Fibroblast of the aortic adventitia (primary cell): ENCODE results near the gene HNRNPK. TPM values are rescaled to one million over a fixed set of nuclear protein-coding genes. Genes with fewer than 3 reads are reported as not detected.

ENCODE experiments used
- DNase-seq: peaks from one replicate; pipeline ENCODE4 v3.0.0-alpha.2; 2010; ENCODE audit warnings: low read depth
- H3K4me3 ChIP-seq: 2 replicates; pipeline ENCODE4 v1.5.1; 2011; ENCODE audit warnings: low read depth, mild to moderate bottlenecking, control low read depth, low read length, moderate library complexity
- total RNA-seq: library from RNA; depleted of rRNA; stranded (reverse); fragments of >200 nt; gene quantifications from 2 replicates; pipeline ENCODE4 v1.2.3, GENCODE V29; 2012; ENCODE audit warnings: low replicate concordance
- TF ChIP-seq, protein P1 (sequence below): IDR thresholded peaks from 2 replicates; pipeline ENCODE4 v1.5.1; 2011; ENCODE audit warnings: mild to moderate bottlenecking, low read length, control low read depth, inconsistent platforms; ENCODE audit not compliant: insufficient read depth

The HNRNPK gene
- total RNA-seq, 1 donor, result 445 TPM

DNA sequence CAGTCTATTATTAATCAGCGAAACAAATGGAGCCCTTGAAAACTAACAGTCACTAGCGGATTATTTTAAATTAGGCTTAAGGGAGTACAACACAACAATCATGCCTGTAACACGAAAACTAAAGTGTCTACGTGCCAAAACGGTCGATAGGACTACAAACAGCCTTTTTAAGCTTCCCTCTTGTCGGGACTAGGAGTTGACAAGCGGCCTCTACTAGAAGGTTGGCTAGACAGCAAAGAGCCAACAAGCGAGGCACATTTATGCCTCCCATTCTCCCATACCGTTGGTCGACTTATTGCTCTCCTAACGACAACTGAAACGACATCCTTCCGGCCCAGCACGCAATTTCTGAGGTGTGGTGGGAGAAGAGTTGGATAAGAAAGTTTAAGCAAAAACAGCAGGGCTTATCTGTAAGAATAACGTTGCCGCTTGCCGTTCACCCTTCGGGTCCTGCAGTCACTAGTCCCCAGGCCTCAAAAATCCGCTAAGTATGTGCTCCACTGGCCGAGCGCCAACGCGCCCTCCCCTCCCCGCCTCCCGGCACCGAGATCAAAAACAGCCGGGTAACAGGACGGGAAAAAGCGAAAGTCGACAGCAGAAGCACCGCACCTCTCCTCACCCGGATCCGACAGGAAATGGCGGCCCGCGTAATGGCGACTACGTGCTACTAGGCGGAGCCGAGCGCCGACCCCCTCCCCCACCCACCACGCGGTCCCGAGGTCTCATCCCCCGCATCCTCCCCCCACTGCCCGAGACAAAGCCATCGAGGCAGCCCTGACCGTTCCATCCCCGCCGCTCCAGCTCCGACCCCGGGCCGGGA lies 813 bp downstream of the HNRNPK start:
- TF ChIP-seq, protein P1, sequence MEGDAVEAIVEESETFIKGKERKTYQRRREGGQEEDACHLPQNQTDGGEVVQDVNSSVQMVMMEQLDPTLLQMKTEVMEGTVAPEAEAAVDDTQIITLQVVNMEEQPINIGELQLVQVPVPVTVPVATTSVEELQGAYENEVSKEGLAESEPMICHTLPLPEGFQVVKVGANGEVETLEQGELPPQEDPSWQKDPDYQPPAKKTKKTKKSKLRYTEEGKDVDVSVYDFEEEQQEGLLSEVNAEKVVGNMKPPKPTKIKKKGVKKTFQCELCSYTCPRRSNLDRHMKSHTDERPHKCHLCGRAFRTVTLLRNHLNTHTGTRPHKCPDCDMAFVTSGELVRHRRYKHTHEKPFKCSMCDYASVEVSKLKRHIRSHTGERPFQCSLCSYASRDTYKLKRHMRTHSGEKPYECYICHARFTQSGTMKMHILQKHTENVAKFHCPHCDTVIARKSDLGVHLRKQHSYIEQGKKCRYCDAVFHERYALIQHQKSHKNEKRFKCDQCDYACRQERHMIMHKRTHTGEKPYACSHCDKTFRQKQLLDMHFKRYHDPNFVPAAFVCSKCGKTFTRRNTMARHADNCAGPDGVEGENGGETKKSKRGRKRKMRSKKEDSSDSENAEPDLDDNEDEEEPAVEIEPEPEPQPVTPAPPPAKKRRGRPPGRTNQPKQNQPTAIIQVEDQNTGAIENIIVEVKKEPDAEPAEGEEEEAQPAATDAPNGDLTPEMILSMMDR, result no peak
- peak; percentile 75 for DNase-seq

DNA sequence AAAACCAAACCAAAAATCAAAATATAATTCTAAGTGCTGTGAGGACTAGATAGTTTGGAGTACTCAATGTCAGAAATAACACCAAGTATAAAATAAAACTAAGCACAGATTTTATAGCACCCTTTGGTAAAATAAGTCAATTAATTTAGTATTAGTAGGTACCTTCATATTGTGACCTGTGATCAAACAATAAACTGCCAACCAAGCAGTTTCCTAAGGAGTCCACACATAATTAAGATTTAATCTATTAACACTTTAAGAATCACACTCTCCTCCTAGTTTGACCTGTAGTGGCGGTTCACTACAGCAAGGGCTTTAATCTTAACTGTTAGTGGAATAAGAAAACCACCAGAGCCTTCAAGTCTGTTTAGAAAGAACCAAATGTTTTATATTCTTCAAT lies 2.8 kb downstream of the HNRNPK start:
- TF ChIP-seq, protein P1, result no peak
- peak overlapping the region; percentile 99 for H3K4me3 ChIP-seq
- no peak for DNase-seq

More for the DNA sequence above, 813 bp downstream of the HNRNPK start:
- H3K4me3 ChIP-seq, result peak overlapping the region; percentile 99

DNA sequence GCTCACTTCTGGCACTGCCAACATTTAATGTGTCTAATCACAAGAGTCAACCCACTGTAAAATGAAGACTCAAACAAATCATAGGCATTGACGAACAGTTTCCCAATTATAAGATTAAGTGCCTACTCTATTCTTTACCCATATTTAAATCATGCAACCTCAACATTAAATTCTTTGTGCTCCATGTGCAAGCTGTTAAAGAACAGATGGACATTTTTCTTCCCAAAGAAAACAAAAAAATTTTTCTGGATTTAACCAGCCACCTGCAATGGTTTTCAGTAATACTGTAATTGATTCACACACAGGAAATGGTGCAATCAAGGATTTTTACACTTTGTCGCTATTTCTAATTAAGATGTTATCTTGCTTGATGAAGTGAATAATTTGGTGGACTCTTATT lies 3.6 kb downstream of the HNRNPK start:
- TF ChIP-seq, protein P1, result no peak
- DNase-seq, result no peak
- H3K4me3 ChIP-seq, result no peak overlapping the region

DNA sequence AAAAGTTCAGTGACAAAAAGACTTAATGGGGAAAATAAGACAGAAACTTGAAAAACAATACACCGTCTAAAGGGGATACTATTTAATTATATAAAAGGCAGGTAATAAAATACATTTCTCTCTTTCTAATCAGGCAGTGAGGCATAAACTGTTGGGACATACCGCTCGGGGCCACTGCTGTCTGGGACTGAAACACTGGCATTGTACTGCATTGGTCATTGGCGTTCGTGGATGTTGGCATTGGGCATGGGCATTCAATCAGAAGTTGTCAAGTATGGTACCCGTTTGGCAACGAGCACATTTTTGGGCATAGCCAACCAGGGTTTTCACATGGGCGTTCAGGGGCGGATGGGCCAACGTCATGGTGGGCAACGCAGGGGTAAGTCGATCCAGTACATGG lies 4.7 kb downstream of the HNRNPK start:
- no peak for DNase-seq
- H3K4me3 ChIP-seq, result no peak overlapping the region
- TF ChIP-seq, protein P1, result no peak

DNA sequence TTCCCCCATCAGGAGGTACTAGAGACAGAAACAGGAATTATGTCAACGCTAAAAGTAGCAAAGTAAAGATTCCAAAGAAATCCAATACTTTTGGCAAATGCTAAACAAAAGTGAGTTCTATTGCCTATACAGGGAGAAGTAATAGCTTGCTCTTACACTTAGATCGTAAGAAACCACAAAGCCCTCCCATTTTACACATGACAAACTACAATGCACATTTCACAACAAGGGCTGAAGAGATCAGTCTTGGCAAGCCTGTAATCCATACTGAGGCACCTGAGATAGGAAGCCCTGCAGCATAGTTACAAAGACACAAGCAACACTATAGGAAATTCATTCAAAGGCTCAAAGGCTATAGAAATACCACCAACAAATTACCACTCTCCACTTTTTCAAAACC lies 7.7 kb downstream of the HNRNPK start:
- no peak for DNase-seq
- TF ChIP-seq, protein P1, result no peak
- H3K4me3 ChIP-seq, result no peak overlapping the region

DNA sequence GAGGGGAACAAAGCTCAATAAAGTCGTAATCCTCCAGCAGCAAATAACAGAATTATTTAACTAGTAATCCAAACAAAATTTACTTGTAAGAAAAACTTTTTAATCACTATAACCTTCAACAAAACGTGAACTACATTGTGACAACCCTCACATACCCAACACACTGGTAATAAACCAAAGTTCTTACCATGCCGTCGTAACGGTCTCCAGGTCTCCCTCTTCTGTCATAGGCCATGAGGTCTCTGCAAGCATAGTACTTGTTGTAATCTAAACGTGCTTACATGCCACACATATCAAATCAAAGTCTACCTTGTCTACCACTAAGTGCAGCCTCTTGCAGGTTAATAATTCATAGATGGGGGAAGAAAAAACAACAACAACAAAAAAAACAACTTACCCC lies 8.5 kb downstream of the HNRNPK start:
- no peak for DNase-seq
- H3K4me3 ChIP-seq, result no peak overlapping the region
- TF ChIP-seq, protein P1, result no peak

DNA sequence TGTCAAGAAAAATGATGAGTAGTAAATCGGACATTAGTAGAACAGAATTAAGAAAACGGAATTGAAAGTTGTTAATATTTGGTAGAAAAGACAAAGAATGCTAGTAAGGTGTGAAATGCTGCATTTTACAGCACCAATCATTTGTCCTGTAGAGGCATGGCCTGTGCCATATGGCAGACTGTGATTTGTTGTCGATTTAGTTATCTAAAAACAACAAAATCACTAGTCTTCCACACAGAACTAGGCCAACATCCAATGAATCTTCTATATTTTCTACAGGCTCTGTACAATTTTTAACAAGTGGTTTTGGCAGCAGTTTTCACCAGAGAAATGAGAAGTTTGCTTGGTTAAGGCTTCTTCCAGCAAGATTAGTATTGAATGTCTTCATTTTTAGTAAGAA lies 10.4 kb downstream of the HNRNPK start:
- DNase-seq, result no peak

More for the DNA sequence above, 10.4 kb downstream of the HNRNPK start:
- H3K4me3 ChIP-seq, result no peak overlapping the region
- TF ChIP-seq, protein P1, result no peak
